Panc1 (cell line): ENCODE results near the gene ARX.

ENCODE experiments used
- POLR2AphosphoS5 ChIP-seq: IDR thresholded peaks from 2 replicates; pipeline ENCODE4 v1.6.1; 2012; ENCODE audit warnings: mild to moderate bottlenecking, low read depth, low read length, moderate library complexity
- SIN3A ChIP-seq: IDR thresholded peaks from 2 replicates; pipeline ENCODE4 v1.6.1; 2012; ENCODE audit warnings: low read depth, mild to moderate bottlenecking, low read length, moderate library complexity, borderline replicate concordance; ENCODE audit not compliant: insufficient read depth
- TCF7L2 ChIP-seq: IDR thresholded peaks from 2 replicates; pipeline ENCODE4 v1.6.1; 2011; ENCODE audit warnings: mild to moderate bottlenecking, low read depth, low read length, inconsistent platforms
- TF ChIP-seq, protein P1 (sequence below): fragments of 450-650 bp; IDR thresholded peaks from 2 replicates; pipeline ENCODE4 v1.5.1; 2017; ENCODE audit warnings: mild to moderate bottlenecking
- TF ChIP-seq, protein P2 (sequence below), 2 experiments: IDR thresholded peaks; 2 replicates each; pipeline ENCODE4 v1.6.1; 2011 to 2012; ENCODE audit warnings: low read depth in 2 of 2, control low read depth in 1 of 2, low read length in 1 of 2, mild to moderate bottlenecking in 1 of 2, moderate library complexity in 1 of 2; ENCODE audit not compliant: insufficient read depth in 1 of 2

- TF ChIP-seq, protein P1, sequence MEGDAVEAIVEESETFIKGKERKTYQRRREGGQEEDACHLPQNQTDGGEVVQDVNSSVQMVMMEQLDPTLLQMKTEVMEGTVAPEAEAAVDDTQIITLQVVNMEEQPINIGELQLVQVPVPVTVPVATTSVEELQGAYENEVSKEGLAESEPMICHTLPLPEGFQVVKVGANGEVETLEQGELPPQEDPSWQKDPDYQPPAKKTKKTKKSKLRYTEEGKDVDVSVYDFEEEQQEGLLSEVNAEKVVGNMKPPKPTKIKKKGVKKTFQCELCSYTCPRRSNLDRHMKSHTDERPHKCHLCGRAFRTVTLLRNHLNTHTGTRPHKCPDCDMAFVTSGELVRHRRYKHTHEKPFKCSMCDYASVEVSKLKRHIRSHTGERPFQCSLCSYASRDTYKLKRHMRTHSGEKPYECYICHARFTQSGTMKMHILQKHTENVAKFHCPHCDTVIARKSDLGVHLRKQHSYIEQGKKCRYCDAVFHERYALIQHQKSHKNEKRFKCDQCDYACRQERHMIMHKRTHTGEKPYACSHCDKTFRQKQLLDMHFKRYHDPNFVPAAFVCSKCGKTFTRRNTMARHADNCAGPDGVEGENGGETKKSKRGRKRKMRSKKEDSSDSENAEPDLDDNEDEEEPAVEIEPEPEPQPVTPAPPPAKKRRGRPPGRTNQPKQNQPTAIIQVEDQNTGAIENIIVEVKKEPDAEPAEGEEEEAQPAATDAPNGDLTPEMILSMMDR, result no peak
- no peak for TF ChIP-seq POLR2AphosphoS5
- TF ChIP-seq, protein P2, sequence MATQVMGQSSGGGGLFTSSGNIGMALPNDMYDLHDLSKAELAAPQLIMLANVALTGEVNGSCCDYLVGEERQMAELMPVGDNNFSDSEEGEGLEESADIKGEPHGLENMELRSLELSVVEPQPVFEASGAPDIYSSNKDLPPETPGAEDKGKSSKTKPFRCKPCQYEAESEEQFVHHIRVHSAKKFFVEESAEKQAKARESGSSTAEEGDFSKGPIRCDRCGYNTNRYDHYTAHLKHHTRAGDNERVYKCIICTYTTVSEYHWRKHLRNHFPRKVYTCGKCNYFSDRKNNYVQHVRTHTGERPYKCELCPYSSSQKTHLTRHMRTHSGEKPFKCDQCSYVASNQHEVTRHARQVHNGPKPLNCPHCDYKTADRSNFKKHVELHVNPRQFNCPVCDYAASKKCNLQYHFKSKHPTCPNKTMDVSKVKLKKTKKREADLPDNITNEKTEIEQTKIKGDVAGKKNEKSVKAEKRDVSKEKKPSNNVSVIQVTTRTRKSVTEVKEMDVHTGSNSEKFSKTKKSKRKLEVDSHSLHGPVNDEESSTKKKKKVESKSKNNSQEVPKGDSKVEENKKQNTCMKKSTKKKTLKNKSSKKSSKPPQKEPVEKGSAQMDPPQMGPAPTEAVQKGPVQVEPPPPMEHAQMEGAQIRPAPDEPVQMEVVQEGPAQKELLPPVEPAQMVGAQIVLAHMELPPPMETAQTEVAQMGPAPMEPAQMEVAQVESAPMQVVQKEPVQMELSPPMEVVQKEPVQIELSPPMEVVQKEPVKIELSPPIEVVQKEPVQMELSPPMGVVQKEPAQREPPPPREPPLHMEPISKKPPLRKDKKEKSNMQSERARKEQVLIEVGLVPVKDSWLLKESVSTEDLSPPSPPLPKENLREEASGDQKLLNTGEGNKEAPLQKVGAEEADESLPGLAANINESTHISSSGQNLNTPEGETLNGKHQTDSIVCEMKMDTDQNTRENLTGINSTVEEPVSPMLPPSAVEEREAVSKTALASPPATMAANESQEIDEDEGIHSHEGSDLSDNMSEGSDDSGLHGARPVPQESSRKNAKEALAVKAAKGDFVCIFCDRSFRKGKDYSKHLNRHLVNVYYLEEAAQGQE (IDR thresholded peaks at IDR 0.05; ENCODE audit: insufficient read depth in 1 of 2, low read depth in 2 of 2, low read length in 1 of 2), result no peak
- TF ChIP-seq SIN3A, result no peak
- no peak for TF ChIP-seq TCF7L2
Observed at GRCh38 chrX:24954732-24955131, 61.0 kb downstream of the ARX start.
